GM18517 (cell line): ENCODE data around the gene PCSK9.

Experiments used
- ATAC-seq: cut with Tn5 transposase; IDR thresholded peaks from one replicate; pipeline ENCODE4 v1.9.1; 2021; ENCODE audit warnings: mild to moderate bottlenecking, moderate library complexity; ENCODE audit not compliant: unreplicated experiment

Gene PCSK9

GRCh38 chr1:55039342-55040082 lies at the start of gene PCSK9:
TSS of gene PCSK9 (plus strand) at chr1:55039548. CDS start at chr1:55039838, 290 bp downstream.
- no peak for ATAC-seq

GRCh38 chr1:54989968-54990810 lies 49.2 kb upstream of the PCSK9 start:
- ATAC-seq, result no peak

GRCh38 chr1:54990916-54991315 lies 48.4 kb upstream of the PCSK9 start:
- no peak for ATAC-seq

- ATAC-seq, result no peak
Observed at GRCh38 chr1:54991939-54992338, 47.4 kb upstream of the PCSK9 start.

GRCh38 chr1:54993140-54993539 lies 46.2 kb upstream of the PCSK9 start:
- no peak for ATAC-seq

GRCh38 chr1:54994355-54994990 lies 44.9 kb upstream of the PCSK9 start:
- ATAC-seq, result no peak

GRCh38 chr1:54995013-54995760 lies 44.2 kb upstream of the PCSK9 start:
- ATAC-seq, result no peak

- no peak for ATAC-seq
Observed at GRCh38 chr1:54995835-54996234, 43.5 kb upstream of the PCSK9 start.

- ATAC-seq, result no peak
Observed at GRCh38 chr1:54996359-54996868, 42.9 kb upstream of the PCSK9 start.

GRCh38 chr1:54996869-54997710 lies 42.3 kb upstream of the PCSK9 start:
- no peak for ATAC-seq

- ATAC-seq, result no peak
Observed at GRCh38 chr1:54997711-54997986, 41.7 kb upstream of the PCSK9 start.

GRCh38 chr1:54998100-54998499 lies 41.2 kb upstream of the PCSK9 start:
- no peak for ATAC-seq

- no peak for ATAC-seq
Observed at GRCh38 chr1:54998677-54999076, 40.7 kb upstream of the PCSK9 start, which contains the start of gene BSND. TSS of gene BSND (plus strand) at chr1:54998933. CDS start at chr1:54999187, 254 bp downstream.

GRCh38 chr1:55000110-55001085 lies 39.0 kb upstream of the PCSK9 start:
- no peak for ATAC-seq

- ATAC-seq, result no peak
Observed at GRCh38 chr1:55001311-55001710, 38.0 kb upstream of the PCSK9 start.

- ATAC-seq, result no peak
Observed at GRCh38 chr1:55002686-55003085, 36.7 kb upstream of the PCSK9 start.

- ATAC-seq, result no peak
Observed at GRCh38 chr1:55005351-55006140, 33.8 kb upstream of the PCSK9 start.

- ATAC-seq, result no peak
Observed at GRCh38 chr1:55006931-55007330, 32.4 kb upstream of the PCSK9 start.
